Fibroblast of pulmonary artery (primary cell): ENCODE measurements around the gene SCCPDH.

Source experiments
- DNase-seq: peaks from one replicate; pipeline ENCODE4 v3.0.0-alpha.2; 2010; ENCODE audit warnings: low read depth
- H3K4me3 ChIP-seq: replicated peaks from 2 replicates; pipeline ENCODE4 v1.5.1; 2011; ENCODE audit warnings: low read depth, mild to moderate bottlenecking, control low read depth, low read length, moderate library complexity
- TF ChIP-seq, protein P1 (sequence below): IDR thresholded peaks from 2 replicates; pipeline ENCODE4 v1.5.1; 2011; ENCODE audit warnings: mild to moderate bottlenecking, control low read depth, low read length, inconsistent platforms; ENCODE audit errors: missing control alignments

Gene SCCPDH

DNA sequence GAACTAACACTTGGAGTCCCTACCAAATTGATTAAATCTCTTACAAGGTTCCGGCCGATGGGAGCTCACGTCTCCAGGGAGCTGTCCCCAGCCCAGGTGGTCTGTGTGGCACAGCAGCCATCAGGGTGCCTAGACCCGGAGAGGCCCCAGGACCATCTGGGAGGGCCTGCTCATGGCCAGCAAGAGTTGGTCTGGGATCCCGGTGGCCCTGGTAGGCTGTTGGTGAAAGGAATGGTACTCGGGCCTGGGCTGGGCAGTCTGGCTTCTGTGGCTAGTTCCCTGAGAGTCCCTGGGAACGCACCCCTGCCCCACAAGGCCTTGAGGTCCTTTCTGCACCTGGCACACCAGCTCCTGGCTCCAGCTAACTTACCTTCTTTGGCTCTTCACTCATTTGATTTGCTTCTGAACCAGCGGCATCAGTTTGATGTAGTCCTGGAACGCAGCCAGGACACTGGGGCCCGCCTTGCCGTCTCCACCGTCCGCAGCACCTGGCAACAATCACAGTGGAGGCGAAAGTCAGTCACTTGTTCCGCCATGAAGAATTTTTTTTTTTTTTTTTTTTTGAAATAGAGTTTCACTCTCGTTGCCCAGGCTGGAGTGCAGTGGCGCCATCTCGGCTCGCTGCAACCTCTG, 62.5 kb downstream of the SCCPDH start:
- TF ChIP-seq, protein P1, sequence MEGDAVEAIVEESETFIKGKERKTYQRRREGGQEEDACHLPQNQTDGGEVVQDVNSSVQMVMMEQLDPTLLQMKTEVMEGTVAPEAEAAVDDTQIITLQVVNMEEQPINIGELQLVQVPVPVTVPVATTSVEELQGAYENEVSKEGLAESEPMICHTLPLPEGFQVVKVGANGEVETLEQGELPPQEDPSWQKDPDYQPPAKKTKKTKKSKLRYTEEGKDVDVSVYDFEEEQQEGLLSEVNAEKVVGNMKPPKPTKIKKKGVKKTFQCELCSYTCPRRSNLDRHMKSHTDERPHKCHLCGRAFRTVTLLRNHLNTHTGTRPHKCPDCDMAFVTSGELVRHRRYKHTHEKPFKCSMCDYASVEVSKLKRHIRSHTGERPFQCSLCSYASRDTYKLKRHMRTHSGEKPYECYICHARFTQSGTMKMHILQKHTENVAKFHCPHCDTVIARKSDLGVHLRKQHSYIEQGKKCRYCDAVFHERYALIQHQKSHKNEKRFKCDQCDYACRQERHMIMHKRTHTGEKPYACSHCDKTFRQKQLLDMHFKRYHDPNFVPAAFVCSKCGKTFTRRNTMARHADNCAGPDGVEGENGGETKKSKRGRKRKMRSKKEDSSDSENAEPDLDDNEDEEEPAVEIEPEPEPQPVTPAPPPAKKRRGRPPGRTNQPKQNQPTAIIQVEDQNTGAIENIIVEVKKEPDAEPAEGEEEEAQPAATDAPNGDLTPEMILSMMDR, result no peak
- no peak overlapping the region for H3K4me3 ChIP-seq
- DNase-seq, result no peak

DNA sequence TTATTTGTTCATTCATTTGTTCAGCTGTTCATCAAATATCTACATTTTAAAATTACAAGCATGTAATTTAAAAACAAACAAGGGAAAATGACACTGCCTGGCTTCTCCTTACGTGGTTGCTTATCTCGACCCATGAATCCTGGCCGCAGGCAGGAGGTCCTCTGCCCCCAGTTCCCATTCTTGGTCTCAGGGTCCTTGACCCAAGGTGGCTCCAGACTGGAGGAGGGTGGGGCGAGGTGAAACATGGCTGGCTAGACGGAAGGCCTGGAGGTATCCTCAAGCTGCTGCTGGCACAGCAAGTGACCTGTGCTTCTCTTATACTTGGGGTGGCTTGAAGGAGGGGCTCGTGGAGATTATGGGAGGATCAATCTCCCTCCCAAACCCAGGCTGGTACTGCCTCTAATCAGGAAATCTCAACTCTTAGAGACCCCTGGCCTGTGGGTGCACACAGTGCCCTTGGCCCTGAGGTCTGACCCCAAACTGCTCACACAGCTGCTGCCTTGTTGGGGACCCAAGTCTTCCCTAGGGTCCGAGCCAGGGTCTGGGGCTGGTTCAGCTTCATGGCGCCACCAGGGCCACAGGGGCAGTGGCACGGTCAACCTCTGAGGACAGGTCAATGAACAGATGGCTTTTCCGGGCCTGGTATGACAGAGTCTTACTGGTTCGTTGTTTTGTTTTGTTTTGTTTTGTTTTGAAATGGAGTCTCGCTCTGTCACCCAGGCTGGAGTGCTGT, 63.7 kb downstream of the SCCPDH start:
- no peak overlapping the region for H3K4me3 ChIP-seq
- no peak for DNase-seq
- TF ChIP-seq, protein P1, result no peak

DNA sequence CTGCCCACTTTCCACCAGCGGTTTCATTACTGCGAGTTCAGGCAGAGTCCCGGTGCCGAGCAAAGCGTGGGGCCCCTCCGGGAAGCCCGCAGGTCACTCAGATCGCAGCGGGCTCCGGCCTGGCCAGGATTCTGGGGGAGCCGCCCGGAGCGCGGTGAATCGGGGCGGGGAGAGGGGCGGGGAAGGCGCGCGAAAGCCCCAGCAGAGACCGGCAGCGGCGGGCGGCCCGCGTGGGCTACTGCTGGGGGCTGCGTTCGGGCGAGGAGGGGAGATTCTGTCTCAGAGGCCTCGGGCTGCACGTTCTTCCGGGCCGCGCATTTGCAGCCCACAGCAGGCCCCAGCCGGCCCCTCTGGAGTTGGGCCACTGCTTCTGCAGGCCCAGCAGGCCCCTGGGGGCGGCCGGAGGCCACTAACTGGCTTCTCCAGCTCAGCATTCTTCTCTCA, 64.7 kb downstream of the SCCPDH start:
- TF ChIP-seq, protein P1, result no peak
- H3K4me3 ChIP-seq, result no peak overlapping the region
- peak; percentile 24 for DNase-seq

DNA sequence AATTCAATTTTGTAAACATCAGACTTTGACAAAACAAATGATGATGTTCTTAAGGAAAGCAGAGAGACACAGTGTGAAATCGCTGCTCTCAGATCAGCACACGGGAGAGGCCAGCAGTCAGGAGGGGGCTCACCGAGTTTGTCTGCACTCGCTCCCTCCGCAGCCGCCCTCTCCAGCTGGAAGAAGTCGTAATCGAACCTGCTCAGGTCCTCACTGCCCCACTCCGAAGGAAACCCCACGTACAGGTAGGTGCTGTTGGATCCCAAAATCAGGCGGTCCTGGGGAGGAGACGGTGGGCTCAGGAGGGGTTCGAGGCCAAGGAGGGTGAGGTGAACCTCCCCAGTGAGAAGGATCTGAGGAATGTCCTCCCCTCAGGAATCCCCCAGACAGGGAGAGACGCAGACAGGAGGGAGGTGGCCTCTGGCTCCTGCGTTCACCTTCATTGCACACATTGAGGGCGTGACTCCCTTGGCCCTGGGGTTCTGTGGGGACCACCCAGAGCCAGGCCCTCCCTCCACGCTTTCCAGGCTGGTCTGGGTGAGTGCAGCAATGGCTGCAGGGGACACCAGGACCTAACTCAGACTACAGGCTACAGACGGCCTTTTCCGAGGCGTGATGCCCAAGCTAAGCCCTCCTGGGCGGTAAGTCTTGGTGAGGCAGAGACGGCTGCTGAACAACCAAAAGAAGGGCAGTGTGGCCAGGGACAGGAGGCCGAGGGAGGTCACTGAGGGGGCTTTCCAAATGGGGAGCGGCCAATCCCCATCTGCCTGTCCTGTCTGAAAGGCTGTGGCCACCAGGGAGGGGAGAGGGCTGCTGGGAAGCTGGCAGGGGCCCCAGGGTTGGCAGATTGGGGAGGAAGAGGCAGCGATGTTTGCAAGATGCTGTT, 65.5 kb downstream of the SCCPDH start:
- TF ChIP-seq, protein P1, result no peak
- DNase-seq, result no peak
- no peak overlapping the region for H3K4me3 ChIP-seq

DNA sequence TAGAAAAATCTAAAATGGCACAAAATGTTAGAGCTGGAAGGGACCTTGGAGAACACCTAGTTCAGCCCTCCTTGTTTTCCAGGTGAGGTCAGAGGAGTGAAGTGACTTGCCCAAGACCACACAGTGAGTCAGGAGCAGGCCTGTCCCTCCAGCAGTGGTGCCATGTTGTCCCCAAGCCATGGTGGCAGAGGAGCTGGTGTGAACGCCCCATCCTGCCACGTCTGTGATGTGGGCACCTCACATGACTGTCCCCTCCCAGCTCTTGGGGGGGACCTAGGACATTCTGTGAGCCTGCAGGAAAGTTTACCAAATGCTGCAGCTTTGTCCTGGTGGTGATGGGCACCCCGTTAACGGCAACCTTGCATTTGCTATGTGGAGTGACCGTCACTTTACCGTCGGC, 66.2 kb downstream of the SCCPDH start:
- no peak for DNase-seq
- H3K4me3 ChIP-seq, result no peak overlapping the region
- TF ChIP-seq, protein P1, result no peak

- H3K4me3 ChIP-seq, result no peak overlapping the region
- TF ChIP-seq, protein P1, result no peak
- no peak for DNase-seq
These were observed 66.6 kb downstream of the SCCPDH start for GRCh38 chr1:246790833-246791232.
